ENCODE data around the gene KIF25. TPM values are rescaled to one million over a fixed set of nuclear protein-coding genes. Genes with fewer than 3 reads are reported as not detected.

The KIF25 gene
- total and polyA plus RNA-seq, 11 donors: 0.11 to 0.29 (median 0.16) TPM; not detected in 5

DNA sequence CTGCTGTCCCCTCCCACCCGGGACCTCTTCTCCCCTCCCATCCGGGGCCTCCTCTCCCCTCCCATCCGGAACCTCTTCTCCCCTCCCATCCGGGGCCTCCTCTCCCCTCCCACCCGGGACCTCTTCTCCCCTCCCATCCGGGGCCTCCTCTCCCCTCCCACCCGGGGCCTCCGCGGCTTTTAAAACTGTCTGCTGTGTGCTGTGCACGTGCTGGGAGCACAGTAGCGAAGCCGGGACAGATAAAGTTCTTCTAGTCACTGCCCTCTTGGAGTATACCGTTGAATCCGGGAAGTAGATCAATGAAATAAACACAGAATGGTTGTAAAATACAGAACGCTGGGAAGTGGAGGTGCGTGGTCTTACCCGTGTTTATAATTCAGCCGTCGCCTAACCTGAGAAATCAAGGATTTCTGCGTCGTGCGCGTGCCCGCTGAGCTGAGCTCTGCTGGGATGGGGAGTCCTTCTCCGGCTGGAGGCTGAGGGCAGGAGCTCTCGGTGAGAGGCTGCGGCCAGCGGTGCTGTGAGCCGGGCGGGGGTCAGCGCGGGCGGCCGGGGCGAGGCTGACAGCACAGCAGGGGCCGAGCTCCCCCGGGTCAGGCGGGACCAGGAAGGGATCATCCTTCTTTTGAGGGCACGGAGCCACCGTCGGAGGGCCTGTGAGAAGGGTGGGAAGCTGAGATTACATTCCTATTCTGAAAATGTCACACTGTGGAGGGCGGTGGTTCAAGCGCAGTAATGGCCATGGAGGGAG lies 19.6 kb upstream of the KIF25 start:
- DNase-seq (no peak), ATAC-seq (no peak)
- Histone ChIP-seq H3K27ac (no peak overlapping the region), H3K36me3 (no peaks in the 10 kb centered on the region), H3K4me1 (peaks cover 0 to 31% (median 7%) of the 10 kb centered on the region in 12 donors), H3K9me3 (no peaks in the 10 kb centered on the region), H3K27me3 (no peaks in the 10 kb centered on the region), H3K4me3 (no peak overlapping the region)
- intact Hi-C loops (cut with DNase I): no loop called here
- 93 to 95% (median 94%) methylated on average over 38 to 43 of the region's 43 CpGs for WGBS, 4 donors
- TF ChIP-seq POLR2A (IDR thresholded peaks at IDR 0.05): no peak
- TF ChIP-seq, protein P1, sequence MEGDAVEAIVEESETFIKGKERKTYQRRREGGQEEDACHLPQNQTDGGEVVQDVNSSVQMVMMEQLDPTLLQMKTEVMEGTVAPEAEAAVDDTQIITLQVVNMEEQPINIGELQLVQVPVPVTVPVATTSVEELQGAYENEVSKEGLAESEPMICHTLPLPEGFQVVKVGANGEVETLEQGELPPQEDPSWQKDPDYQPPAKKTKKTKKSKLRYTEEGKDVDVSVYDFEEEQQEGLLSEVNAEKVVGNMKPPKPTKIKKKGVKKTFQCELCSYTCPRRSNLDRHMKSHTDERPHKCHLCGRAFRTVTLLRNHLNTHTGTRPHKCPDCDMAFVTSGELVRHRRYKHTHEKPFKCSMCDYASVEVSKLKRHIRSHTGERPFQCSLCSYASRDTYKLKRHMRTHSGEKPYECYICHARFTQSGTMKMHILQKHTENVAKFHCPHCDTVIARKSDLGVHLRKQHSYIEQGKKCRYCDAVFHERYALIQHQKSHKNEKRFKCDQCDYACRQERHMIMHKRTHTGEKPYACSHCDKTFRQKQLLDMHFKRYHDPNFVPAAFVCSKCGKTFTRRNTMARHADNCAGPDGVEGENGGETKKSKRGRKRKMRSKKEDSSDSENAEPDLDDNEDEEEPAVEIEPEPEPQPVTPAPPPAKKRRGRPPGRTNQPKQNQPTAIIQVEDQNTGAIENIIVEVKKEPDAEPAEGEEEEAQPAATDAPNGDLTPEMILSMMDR (IDR thresholded peaks at IDR 0.05): no peak

GRCh38 chr6:167978607-167979006 lies 18.9 kb upstream of the KIF25 start:
- no peak for DNase-seq
- intact Hi-C loops (cut with DNase I): no loop called here
- Histone ChIP-seq H3K36me3 (no peaks in the 10 kb centered on the region), H3K4me1 (peaks cover 0 to 27% (median 7%) of the 10 kb centered on the region in 12 donors), H3K9me3 (no peaks in the 10 kb centered on the region), H3K27ac (no peak overlapping the region), H3K4me3 (no peak overlapping the region), H3K27me3 (no peaks in the 10 kb centered on the region)
- 82 to 94% (median 89%) methylated on average over 7 of the region's 7 CpGs for WGBS, 4 donors
- ATAC-seq: no peak
- TF ChIP-seq POLR2A (IDR thresholded peaks at IDR 0.05): no peak
- TF ChIP-seq, protein P1 (IDR thresholded peaks at IDR 0.05): no peak

DNA sequence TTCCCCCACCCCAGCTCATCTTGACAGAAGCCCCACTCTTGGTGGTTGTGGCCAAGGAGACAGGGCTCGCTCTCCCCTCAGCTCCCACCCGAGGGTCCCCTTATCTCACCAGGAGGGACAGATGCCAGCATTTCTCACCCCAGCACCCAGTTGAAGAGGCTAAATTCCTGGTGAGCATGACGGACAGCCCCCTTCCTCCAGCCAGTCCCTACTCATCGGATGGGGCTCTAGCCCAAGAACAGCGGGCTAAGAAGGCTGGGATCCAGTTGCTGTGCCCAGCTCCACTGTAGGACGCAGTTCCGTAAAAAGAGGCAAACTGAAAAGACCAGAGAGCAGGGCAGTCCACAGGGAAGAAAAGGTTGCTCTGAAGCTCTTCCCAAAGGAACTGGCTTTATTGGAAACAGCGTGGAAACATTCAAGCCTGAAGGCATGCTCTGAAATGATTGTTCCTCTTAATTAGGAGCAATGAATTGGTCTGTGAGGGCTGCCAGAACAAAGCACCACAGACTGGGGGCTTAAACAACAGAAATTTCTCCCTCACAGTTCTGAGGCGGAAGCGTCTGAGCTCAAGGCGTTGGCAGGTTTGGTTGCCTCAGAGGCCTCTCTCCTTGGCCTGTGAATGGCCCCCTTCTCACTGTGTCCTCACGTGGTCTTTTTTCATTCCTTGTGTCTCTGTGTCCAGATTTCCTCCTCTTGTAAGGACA lies 17.9 kb upstream of the KIF25 start:
- H3K4me1 ChIP-seq: peaks cover 0 to 21% (median 5%) of the 10 kb centered on the region in 12 donors
- H3K9me3 ChIP-seq: no peaks in the 10 kb centered on the region
- no peaks in the 10 kb centered on the region for H3K36me3 ChIP-seq
- no peak for ATAC-seq
- no peak for DNase-seq
- no peaks in the 10 kb centered on the region for H3K27me3 ChIP-seq
- no peak overlapping the region for H3K4me3 ChIP-seq
- WGBS, 4 donors: 88 to 92% (median 89%) methylated on average over 12 of the region's 12 CpGs
- H3K27ac ChIP-seq: no peak overlapping the region
- intact Hi-C loops (cut with DNase I): no loop called here
- TF ChIP-seq, protein P1 (IDR thresholded peaks at IDR 0.05): no peak
- TF ChIP-seq POLR2A (IDR thresholded peaks at IDR 0.05): no peak

GRCh38 chr6:167980911-167981580 lies 16.4 kb upstream of the KIF25 start:
- no peaks in the 10 kb centered on the region for H3K27me3 ChIP-seq
- 66 to 72% (median 68%) methylated on average over 3 of the region's 3 CpGs for WGBS, 4 donors
- H3K4me3 ChIP-seq: no peak overlapping the region
- no peaks in the 10 kb centered on the region for H3K36me3 ChIP-seq
- TF ChIP-seq, protein P1 (IDR thresholded peaks at IDR 0.05): no peak
- no peak for TF ChIP-seq POLR2A (IDR thresholded peaks at IDR 0.05)
- H3K27ac ChIP-seq: no peak overlapping the region
- peaks cover 0 to 10% (median 0%) of the 10 kb centered on the region in 12 donors for H3K4me1 ChIP-seq
- no peak for ATAC-seq
- intact Hi-C loops (cut with DNase I): no loop called here
- no peaks in the 10 kb centered on the region for H3K9me3 ChIP-seq
- DNase-seq: no peak

Measured in heart left ventricle (tissue), 16 donors.